Osteocyte (in vitro differentiated cells): ENCODE results near the gene EPHB2. TPM values are rescaled to one million over a fixed set of nuclear protein-coding genes. Genes with fewer than 3 reads are reported as not detected.
A peak's percentile ranks its signal among the peaks of the same experiment; 100 is the strongest.
"Not testable (repeated sequence)": the region's sequence is repeated elsewhere in the genome, so short reads cannot be mapped to it uniquely, and the experiment has no call there.

Source experiments
- DNase-seq: peaks from one replicate; pipeline ENCODE4 v3.0.0; 2021; ENCODE audit warnings: mixed read lengths; ENCODE audit not compliant: unreplicated experiment; ENCODE audit errors: extremely low spot score
- H3K27ac Mint-ChIP-seq: one replicate; pipeline ENCODE4 v1.8.0; 2021; ENCODE audit warnings: mild to moderate bottlenecking, mixed read lengths; ENCODE audit not compliant: unreplicated experiment
- H3K27me3 Mint-ChIP-seq: one replicate; pipeline ENCODE4 v1.8.0; 2021; ENCODE audit warnings: mixed read lengths; ENCODE audit not compliant: unreplicated experiment
- H3K36me3 Mint-ChIP-seq: one replicate; pipeline ENCODE4 v1.8.0; 2021; ENCODE audit warnings: mixed read lengths; ENCODE audit not compliant: unreplicated experiment
- H3K4me1 Mint-ChIP-seq: one replicate; pipeline ENCODE4 v1.8.0; 2021; ENCODE audit warnings: mixed read lengths; ENCODE audit not compliant: unreplicated experiment
- H3K4me3 Mint-ChIP-seq: one replicate; pipeline ENCODE4 v1.8.0; 2021; ENCODE audit warnings: mild to moderate bottlenecking, moderate library complexity, mixed read lengths; ENCODE audit not compliant: unreplicated experiment
- H3K9me3 Mint-ChIP-seq: one replicate; pipeline ENCODE4 v1.8.0; 2021; ENCODE audit warnings: mixed read lengths; ENCODE audit not compliant: unreplicated experiment
- total RNA-seq: library from RNA; stranded (reverse); gene quantifications from 2 replicates; pipeline ENCODE4 v1.2.1, GENCODE V29; 2021
- TF ChIP-seq, protein P1 (sequence below): fragments of 200-600 bp; sonication (generic); IDR thresholded peaks from 2 replicates; pipeline ENCODE4 v1.5.0; 2021; ENCODE audit warnings: antibody characterized with exemption, mild to moderate bottlenecking, moderate library complexity

The EPHB2 gene
- total RNA-seq, 1 donor from 2014 or later, result 32.5 TPM

DNA sequence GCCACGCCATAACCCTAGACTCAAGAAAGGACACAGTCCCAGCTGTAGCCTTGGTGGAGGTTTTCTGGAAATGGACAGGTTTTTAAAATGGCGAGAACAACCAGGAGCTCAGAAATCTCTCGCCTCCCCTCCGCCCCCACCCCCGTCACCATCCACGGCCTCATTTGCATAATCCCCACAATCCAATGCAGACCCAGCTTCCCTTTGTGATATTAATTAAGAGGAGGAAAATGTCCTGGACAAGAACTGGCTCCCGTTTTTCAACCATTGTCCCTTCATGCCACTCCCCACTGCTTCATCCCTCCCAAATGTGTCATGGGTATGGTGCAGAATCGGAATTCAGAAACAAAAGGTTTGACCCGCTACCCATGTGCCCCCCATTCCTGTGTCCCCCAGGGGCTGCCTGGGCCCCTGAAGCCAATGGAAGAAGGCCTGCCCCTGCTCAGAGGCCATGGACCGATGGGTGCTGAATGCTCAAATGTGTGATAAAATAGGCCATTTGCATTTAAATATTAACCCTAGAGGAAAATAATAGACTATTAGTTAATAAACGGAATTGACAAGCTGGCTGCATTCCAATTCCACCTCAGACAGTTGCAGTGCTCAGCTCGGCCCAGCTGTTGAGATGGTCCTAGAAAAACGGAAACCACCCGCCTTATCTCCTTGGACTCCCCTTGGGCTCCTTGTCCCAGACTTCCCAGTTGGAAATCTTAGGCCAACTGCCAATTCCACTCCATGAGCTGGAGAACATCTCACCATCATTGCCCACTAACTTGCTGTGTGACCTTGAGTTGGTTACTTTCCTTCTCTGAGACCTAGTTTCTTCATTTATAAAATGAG lies 10.7 kb upstream of the EPHB2 start:
- TF ChIP-seq, protein P1, sequence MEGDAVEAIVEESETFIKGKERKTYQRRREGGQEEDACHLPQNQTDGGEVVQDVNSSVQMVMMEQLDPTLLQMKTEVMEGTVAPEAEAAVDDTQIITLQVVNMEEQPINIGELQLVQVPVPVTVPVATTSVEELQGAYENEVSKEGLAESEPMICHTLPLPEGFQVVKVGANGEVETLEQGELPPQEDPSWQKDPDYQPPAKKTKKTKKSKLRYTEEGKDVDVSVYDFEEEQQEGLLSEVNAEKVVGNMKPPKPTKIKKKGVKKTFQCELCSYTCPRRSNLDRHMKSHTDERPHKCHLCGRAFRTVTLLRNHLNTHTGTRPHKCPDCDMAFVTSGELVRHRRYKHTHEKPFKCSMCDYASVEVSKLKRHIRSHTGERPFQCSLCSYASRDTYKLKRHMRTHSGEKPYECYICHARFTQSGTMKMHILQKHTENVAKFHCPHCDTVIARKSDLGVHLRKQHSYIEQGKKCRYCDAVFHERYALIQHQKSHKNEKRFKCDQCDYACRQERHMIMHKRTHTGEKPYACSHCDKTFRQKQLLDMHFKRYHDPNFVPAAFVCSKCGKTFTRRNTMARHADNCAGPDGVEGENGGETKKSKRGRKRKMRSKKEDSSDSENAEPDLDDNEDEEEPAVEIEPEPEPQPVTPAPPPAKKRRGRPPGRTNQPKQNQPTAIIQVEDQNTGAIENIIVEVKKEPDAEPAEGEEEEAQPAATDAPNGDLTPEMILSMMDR, result no peak
- Mint-ChIP-seq H3K27me3 (peaks cover 7% of the 10 kb centered on the region), H3K36me3 (no peaks in the 10 kb centered on the region), H3K4me3 (no peak overlapping the region), H3K9me3 (no peaks in the 10 kb centered on the region), H3K4me1 (no peaks in the 10 kb centered on the region), H3K27ac (no peak overlapping the region)
- DNase-seq, result no peak

DNA sequence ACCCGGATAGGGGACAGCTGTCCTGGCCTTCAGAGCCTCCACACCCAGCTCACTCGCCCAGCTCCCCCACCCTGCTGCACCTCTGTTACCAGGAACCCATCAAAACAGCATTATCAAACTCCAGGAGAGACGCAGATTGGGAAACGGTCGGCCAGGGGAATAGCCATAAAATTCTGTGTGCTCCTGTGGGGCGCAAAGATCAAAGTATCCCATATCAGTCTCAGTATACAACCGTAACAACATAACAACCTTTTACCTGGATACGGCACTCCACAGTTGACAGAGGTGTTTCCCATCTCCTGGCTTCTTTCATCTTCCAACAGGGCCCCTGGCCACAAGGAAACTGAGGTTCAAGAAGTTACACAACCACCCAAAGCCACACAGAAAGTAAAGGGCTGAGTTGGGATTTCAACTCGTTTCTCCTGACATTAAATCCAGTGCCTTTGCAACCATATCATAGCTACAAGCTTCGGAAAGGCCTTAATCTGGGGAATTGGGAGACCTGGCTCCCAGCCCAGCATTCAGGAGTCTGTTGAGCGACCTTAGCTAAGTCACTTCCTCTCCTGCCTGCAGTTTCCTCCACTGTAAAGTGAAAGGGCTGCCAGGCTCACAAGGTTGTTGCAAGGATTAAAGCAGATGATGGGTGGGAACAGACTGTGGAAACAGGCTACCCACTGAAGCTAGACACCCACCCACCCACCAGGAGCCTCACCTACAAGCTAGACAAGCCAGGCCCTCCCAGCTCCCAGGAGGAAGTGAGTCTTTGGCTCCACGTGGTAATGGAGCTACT lies 8.1 kb upstream of the EPHB2 start:
- Mint-ChIP-seq H3K36me3 (no peaks in the 10 kb centered on the region), H3K4me1 (no peaks in the 10 kb centered on the region), H3K9me3 (no peaks in the 10 kb centered on the region), H3K4me3 (no peak overlapping the region), H3K27me3 (peaks cover 7% of the 10 kb centered on the region), H3K27ac (no peak overlapping the region)
- DNase-seq, result no peak
- TF ChIP-seq, protein P1, result no peak

DNA sequence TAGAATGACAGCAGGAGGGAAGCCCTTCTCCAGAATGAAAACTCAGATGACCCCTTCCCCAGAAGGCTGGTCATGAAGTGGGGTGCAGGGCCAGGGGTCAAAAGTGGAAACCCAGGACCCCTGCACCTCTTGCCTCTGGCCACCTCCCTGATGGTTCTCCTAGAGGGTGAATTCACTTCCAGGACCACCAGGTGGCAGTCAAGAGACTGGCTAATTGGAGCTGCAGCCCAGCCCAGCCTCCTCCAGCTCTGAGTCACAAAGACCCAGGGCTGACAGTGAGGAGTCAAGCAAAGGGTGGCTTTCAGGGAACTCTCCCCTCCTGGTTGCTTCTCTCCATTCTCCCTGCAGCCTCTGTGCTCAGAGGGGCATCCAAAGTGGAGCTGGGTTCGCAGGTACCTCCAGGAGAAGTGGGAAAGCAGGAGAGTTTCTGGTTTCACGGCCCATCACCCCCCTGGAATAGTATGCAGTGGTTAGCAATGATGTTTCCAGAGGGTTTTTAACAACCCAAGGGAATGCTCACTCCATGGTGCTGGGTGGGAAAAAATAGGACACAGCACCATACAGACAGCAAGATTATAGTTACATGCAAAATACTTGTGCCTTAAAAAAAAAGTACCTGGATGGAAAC lies 6.1 kb upstream of the EPHB2 start:
- H3K36me3 Mint-ChIP-seq, result no peaks in the 10 kb centered on the region
- peaks cover under 1% of the 10 kb centered on the region for H3K4me1 Mint-ChIP-seq
- DNase-seq, result peak; percentile 93
- no peaks in the 10 kb centered on the region for H3K9me3 Mint-ChIP-seq
- H3K27me3 Mint-ChIP-seq, result peaks cover 7% of the 10 kb centered on the region
- TF ChIP-seq, protein P1, result peak; percentile 94
- no peak overlapping the region for H3K4me3 Mint-ChIP-seq
- H3K27ac Mint-ChIP-seq, result no peak overlapping the region

DNA sequence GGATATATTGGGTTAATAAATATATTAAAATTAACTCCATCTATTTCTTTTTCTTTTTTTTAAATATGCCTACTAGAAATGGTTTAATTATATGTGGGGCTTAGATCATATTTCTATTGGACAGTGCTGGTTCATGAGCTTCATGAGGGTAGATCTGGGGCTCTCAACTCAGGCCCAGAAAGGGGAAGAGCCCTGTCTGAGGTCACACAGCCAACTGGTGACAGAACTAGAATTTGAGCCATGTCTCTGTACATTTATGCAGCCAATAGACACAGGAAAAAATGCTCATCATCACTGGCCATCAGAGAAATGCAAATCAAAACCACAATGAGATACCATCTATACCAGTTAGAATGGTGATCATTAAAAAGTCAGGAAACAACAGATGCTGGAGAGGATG lies 5.1 kb upstream of the EPHB2 start:
- peaks cover 7% of the 10 kb centered on the region for H3K27me3 Mint-ChIP-seq
- TF ChIP-seq, protein P1, result no peak
- H3K27ac Mint-ChIP-seq, result no peak overlapping the region
- no peak for DNase-seq
- peaks cover 3% of the 10 kb centered on the region for H3K4me1 Mint-ChIP-seq
- H3K36me3 Mint-ChIP-seq, result no peaks in the 10 kb centered on the region
- no peak overlapping the region for H3K4me3 Mint-ChIP-seq
- no peaks in the 10 kb centered on the region for H3K9me3 Mint-ChIP-seq

DNA sequence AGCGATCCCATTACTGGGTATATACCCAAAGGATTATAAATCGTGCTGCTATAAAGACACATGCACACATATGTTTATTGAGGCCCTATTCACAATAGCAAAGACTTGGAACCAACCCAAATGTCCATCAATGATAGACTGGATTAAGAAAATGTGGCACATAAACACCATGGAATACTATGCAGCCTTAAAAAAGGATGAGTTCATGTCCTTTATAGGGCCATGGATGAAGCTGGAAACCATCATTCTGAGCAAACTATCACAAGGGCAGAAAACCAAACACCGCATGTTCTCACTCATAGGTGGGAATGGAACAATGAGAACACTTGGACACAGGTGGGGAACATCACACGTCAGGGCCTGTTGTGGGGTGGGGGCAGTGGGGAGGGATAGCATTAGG lies 4.5 kb upstream of the EPHB2 start:
- H3K4me1 Mint-ChIP-seq, H3K9me3 Mint-ChIP-seq, H3K36me3 Mint-ChIP-seq, H3K27me3 Mint-ChIP-seq, DNase-seq, H3K4me3 Mint-ChIP-seq, H3K27ac Mint-ChIP-seq: not testable (repeated sequence)
